Stimulated activated CD8-positive, alpha-beta memory T cell treated with anti-CD3 and anti-CD28 coated beads, Interleukin-15, amount 100 ng/mL, for 24 hours (primary cell): ENCODE data around the gene CENATAC.
"Not testable (repeated sequence)": the region's sequence is repeated elsewhere in the genome, so short reads cannot be mapped to it uniquely, and the experiment has no call there.

Source experiments
- DNase-seq: peaks from one replicate; pipeline ENCODE4 v3.0.0-alpha.2; 2020; ENCODE audit warnings: low read depth

Gene CENATAC

GRCh38 chr11:118996926-118997626 is 862 bp upstream of the CENATAC start:
- no peak for DNase-seq

- DNase-seq = no peak
Observed at GRCh38 chr11:118998388-118998717, 415 bp downstream of the CENATAC start.

GRCh38 chr11:118998822-118999221 is 884 bp downstream of the CENATAC start:
- no peak for DNase-seq

DNA sequence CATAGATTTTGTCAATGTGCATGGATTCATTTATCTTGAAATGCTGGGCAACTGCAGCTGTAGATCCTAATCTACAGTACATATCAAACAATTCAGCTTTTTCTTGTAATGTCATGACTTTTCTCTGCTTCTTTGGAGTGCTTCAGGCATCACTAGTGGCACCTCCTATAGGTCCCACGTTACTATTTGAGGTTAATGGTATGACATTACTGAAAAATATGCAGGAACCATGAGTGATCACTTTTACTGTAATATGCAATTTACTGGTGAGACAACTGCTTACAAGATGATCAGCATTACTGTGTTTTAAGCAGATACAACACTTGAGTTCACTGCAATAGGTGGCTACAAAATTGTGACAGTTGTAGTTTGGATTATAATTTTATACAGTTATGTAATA is 3.0 kb downstream of the CENATAC start:
- DNase-seq = no peak

DNA sequence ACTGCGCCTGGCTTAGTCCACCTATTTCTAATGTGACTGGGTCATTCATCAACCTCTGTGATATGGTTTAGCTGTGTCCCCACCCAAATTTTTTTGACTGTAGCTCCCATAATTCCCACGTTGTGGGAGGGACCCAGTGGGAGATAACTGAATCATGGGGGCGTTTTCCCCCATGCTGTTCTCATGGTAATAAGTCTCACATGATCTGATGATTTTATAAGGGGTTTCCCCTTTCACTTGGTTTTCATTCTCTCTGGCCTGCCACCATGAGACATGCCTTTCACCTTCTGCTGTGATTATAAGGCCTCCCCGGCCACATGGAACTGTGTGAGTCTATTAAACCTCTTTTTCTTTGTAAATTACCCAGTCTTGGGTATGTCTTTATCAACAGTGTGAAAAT is 8.7 kb downstream of the CENATAC start:
- no peak for DNase-seq

DNA sequence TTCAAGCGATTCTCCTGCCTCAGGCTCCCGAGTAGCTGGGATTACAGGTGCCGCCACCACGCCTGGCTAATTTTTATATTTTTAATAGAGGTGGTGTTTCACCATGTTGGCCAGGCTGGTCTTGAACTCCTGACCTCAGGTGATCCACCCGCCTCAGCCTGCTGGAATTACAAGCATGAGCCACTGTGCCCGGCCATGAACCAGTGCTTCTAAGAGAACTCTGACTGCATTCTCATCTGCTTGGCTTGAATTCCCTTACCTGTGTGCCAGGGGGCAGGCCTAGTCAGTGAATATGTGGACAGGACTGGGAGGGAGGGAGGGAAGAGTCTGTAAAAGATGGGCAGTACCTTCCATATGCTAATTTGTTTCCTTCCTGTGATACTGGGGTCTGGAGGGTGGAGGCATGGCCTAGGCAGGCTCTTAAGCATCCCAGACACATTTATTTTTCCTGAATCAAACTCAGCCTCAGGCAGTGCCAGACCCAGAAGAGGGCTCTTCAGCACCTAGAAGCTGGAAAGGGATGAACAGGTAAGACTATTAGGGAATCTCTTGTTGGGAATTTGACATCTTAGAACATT is 13.6 kb downstream of the CENATAC start:
- DNase-seq = no peak

DNA sequence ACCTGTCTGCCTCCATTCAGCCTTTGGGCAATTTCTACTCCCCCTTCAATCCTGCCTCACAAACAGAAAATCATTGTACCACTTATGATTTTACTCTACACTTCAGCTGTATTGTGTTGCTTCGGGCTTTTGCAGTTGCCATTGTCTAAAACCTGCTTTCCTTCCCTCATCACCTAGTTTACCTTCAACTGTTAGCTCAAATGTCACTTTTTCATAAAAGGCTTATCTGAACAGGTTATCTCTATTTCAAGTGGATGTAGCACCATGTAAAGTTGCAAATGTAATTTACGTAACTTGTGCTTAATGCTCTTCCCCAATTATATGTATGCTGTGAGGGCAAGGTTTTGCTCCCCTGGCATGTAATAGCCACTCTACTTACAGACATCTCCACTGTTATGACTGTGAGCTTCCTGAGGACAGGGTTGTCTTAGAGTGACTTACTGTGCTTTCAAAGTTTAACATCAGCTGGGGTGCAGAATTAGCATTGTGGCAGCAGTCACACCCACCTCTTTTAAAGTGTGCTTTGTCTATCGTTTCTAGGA is 14.8 kb downstream of the CENATAC start:
- no peak for DNase-seq

- no peak for DNase-seq
Observed at GRCh38 chr11:119014209-119014924, 16.4 kb downstream of the CENATAC start.

DNA sequence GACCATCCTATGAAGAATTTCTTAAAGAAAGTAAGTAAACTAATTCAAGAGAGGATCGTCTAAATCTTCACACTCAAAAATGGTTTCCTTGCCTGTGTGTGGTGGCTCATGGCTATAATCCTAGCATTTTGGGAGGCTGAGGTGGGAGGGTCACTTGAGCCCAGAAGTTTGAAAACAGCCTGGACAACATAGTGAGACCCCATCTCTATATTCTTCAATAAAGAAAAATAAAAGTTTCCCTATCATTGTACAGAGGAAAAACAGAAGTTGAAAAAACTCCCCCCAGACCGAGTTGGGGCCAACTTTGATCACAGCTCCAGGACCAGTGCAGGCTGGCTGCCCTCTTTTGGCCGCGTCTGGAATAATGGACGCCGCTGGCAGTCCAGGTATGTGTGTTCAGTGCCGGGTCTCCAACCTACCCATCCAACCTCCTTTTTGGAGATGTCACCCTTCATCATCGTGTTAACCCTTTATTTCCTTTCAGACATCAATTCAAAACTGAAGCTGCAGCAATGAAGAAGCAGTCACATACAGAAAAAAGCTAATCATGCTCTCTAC is 17.2 kb downstream of the CENATAC start:
- no peak for DNase-seq

GRCh38 chr11:119016216-119017009 is 18.5 kb downstream of the CENATAC start:
- DNase-seq = no peak

- DNase-seq = not testable (repeated sequence)
Observed at GRCh38 chr11:119017377-119017776, 19.4 kb downstream of the CENATAC start.

- peak; percentile 79 for DNase-seq
Observed at GRCh38 chr11:119018074-119018938, 20.4 kb downstream of the CENATAC start, which contains the start of the genes RPS25 and TRAPPC4. RPS25 (minus strand) TSS chr11:119018343; CDS start chr11:119018284, 59 bp downstream. TRAPPC4 (plus strand) TSS chr11:119018766; CDS start chr11:119018796, 30 bp downstream.

GRCh38 chr11:119019996-119020395 is 22.1 kb downstream of the CENATAC start:
- DNase-seq = no peak

DNA sequence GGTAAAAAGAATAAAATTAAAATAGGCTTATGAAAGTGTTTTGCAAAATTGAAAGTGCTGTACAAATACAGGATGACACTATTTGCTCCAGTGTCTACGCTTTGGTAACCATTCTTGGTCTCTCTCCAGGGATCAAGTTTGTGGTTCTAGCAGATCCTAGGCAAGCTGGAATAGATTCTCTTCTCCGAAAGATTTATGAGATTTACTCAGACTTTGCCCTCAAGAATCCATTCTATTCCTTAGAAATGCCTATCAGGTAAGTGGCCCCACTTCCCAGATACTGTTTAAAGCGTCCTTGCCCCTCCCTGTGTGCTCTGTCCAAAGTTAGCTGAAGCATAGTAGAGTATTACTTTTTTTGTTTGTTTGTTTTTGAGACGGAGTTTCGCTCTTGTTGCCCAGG is 23.7 kb downstream of the CENATAC start:
- DNase-seq = no peak

DNA sequence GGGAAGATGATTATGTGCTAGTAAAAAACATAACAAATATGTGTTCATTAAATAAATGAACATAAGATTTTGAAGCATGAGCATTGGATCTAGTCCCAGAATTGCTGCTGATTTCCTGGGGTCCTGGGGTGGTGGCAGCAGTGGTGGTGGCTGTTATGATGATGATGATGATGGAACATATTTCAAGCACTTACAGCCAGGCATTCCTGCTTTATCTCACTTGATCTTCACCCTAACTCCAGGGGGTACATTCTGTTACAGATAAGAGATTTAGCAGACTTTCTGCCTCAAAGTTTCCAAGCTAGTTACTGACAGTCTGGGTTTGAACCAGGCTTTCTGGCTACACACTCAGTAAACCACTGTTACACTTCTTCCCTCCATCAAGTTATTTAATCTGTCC is 25.8 kb downstream of the CENATAC start:
- no peak for DNase-seq

DNA sequence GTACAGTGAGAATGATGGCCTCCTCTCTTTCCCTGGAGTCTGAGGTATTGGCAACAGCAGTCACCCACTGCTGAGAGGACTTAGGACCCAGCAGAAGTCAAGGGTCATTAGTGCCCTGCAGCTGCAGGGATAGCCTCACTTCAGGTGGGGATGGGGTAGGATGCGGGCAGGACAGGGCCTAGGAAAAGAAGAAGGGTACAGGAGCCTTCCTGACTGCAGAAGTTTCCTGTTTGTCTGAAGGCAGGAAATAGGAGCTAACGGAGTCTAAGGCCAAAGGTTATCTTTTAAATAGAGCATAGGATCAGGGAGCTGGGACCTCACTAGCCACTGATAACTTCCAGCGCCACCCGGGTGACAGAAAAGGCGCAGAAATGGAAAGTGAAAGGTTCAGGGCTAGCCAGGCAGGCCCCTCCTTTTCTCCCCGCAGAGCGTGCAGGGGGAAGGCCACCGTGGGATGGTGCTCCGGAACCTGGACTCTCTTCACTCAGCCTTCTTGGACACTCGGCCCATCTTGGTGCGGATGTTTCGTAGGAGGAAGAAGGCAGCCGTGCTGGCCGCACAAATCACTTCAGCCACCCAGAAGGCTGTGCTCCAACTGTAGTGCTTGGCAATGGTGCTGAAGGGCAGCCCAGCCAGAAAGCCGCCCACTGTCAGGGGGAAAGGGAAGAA is 26.6 kb downstream of the CENATAC start:
- DNase-seq = no peak

DNA sequence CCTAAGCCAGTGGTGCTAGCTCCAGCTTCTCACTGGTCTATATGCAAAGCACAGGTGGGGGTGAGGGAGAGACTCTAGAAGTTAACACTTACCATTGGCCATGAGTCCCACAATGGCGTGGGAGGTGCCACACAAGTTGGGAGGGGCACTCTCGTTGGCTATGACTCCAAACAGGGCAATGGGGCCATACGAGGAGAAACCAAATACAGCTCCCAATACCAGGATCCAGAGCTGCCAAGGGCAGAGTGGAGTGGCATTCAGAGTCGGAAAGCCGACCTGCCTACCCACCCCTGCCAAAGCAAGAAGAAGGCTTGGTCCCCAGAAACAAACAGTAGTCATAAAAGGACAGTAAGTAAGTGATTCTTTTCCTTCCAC is 27.1 kb downstream of the CENATAC start:
- DNase-seq = no peak

- DNase-seq = no peak
Observed at GRCh38 chr11:119025541-119025940, 27.6 kb downstream of the CENATAC start.

DNA sequence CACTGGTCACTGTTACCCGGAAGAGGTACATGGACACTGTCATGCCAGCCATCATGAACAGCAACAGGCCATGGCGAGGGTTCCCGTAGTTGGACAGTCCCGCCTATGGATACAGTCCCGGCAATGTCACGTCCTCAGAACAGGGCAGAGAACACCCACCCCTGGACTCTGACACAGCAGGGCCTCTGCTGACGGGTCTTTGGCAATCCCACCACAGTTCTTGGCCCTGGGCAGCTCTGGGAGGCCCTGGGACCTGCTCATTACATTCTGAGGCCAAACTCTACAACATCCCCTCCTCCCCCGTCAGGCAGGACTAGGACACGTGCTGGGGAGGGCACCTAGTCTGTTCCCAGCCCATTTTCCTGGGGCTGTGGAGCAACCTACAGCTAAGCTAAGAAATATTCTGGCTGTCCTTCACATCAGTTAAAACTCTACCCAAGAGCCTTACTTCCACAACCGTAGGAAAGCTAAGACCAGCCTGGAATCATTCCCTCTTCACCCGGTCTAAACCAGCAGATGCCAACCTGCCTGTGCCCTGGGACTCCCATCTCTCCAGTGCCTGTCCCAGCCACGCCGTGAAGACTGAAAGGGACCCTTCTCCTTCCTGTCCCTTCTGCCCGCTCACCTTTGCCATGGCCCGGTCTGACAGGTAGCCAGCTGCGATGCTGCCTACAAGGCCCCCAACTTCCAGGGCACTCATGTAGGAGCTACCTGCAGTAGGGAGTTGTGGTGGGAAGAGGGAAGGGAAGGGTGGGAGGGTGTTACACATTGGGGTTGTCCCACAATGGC is 28.2 kb downstream of the CENATAC start:
- no peak for DNase-seq

GRCh38 chr11:119026970-119027369 is 29.0 kb downstream of the CENATAC start:
- no peak for DNase-seq
